Measurements from ENCODE around the gene FECH. TPM values are rescaled to one million over a fixed set of nuclear protein-coding genes. Genes with fewer than 3 reads are reported as not detected.
A peak's percentile ranks its signal among the peaks of the same experiment; 100 is the strongest.
"Not testable (repeated sequence)": the region's sequence is repeated elsewhere in the genome, so short reads cannot be mapped to it uniquely, and the experiment has no call there.

The FECH gene
- total RNA-seq, 2 donors from 2014 or later: 23.8 to 24.5 TPM

DNA sequence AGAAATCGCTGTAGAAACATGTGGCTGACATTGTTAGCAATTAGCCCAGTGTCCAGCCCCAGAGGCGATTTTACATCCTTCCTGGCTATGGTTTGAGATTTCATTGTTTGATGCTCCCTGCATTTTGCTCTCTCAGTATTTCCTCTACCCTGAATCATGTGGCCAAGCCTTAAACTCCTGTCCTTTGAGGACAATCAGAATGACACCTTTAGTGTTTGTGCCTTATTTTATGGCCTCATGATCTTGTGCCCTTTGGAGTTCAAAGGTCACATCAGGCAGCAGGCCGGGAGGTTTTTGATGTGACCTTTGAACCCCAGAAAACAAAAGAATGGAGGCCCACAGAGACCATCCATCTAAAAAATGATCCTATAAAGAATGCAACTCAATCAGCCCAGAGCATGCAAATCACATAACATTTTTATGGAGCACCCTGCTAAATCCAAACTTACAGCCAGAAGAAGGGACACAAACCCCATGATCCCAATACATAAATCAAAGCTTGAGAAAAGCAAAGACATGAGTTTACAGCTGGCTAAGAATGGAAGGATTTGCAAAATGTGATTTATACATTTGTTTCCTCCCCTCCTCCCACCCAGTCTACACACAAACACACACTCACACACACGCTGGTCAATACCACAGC, 52.5 kb downstream of the FECH start:
- Mint-ChIP-seq H3K9me3 (no peaks in the 10 kb centered on the region), H3K27me3 (peaks cover 2 to 3% of the 10 kb centered on the region in 2 donors), H3K36me3 (no peaks in the 10 kb centered on the region), H3K4me3 (no peak overlapping the region), H3K4me1 (ENCODE audit: low read depth in 2 of 2) (no peaks in the 10 kb centered on the region), H3K27ac (no peak overlapping the region)
- no peak for DNase-seq (ENCODE audit: low spot score)
- no peak for ATAC-seq

DNA sequence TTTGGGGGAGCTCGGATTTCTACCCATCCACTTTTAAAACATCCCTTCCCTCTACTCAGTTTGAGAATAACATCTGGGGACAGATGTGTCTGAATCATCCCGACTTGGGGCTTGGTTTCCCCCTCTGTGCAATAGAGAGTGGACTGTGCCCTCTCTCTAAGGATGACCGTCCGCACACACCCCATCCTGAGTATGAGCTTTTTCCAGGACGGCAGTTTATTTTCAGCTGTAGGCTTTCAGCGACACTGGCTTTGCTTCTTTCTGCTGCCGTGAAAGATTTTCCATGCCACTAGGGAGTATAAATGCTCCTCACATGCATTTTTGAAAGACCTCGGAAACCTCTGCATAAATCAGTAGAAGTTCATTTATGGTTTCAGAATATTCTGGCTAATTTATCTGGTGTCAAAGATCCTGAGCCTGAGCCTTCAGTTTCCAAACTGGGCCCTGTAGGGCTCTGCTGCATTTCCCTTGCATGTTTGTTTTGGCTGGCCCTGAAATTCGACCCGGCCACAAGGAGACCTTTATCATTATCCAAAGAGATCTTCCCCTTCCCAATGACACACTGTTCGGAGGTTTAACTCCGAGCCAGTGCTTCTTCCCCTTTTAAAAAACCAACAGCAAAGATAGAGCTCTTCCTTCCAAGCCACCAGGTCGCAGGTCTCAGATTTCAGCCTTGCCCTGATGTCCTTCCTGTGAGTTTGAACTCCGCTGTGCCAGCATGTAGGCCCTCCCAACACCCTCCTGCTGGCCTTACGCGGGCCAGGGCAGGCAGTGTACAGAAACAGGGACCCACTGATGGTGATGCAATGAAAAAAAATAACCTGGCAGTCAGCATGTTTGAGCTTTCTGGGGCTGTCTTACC, 53.3 kb downstream of the FECH start:
- no peak overlapping the region for H3K4me3 Mint-ChIP-seq

DNA sequence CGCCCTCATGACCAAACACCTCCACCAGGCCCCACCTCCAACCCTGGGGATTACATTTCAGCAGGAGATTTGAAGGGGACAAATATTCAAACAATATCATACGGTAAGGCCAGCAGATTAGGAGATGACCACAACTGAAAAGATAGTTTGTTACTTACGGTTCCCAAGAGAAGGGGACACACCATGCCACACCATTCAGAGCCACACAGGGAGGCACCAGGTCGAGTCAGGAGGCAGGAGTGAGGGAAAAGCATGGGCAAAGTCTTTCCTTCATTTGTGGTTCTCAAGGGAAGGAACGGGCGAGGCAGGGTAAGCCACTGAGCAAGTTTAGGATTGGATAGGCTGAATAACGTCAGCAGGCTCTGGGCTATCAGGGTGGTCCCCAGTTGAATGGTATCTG, 57.4 kb downstream of the FECH start:
- H3K4me3 Mint-ChIP-seq: no peak overlapping the region
- no peaks in the 10 kb centered on the region for H3K36me3 Mint-ChIP-seq
- peaks cover 0 to 4% of the 10 kb centered on the region in 2 donors for H3K27me3 Mint-ChIP-seq
- no peak overlapping the region for H3K27ac Mint-ChIP-seq
- DNase-seq (ENCODE audit: low spot score) (no peak), ATAC-seq (no peak)
- H3K4me1 Mint-ChIP-seq (ENCODE audit: low read depth in 2 of 2): no peaks in the 10 kb centered on the region
- H3K9me3 Mint-ChIP-seq: no peaks in the 10 kb centered on the region

More for the DNA sequence above, 53.3 kb downstream of the FECH start:
- DNase-seq (ENCODE audit: low spot score) (no peak), ATAC-seq (no peak)
- Mint-ChIP-seq H3K27me3 (peaks cover 0 to 3% of the 10 kb centered on the region in 2 donors), H3K36me3 (no peaks in the 10 kb centered on the region), H3K9me3 (no peaks in the 10 kb centered on the region), H3K4me1 (ENCODE audit: low read depth in 2 of 2) (no peaks in the 10 kb centered on the region), H3K27ac (no peak overlapping the region)

DNA sequence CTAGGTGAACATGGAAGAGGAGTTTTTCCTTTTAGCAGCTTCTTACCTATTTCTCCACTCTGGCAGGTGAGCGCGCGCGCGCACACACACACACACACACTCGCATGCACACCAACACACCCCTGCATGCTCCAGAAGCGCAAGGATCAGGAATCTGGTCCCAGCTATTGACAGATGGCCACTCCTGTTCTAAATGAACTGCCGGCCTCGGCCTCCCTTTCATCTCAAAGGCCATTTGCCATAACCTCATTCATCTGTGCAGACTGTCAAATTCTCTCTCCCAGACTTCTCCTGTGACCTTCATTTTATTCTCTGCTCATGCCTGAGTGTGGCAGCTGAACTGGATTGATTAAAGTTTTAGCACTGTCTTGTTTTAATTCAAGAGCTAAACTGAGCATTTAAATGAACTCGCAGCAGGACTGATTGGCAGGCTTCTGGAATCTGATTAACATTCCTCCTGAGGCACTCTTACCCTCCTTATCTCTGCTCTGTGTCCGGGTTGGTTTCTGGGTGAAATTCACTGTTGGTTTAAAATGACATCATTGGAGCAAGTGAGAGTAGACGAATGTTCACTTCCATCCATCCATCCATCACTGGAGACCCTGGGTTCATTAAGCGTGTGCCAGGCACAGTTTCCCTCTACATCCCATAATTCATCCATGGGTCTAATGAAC, 58.8 kb downstream of the FECH start:
- no peak overlapping the region for H3K27ac Mint-ChIP-seq
- ATAC-seq: no peak
- H3K9me3 Mint-ChIP-seq: no peaks in the 10 kb centered on the region
- peaks cover 4 to 7% of the 10 kb centered on the region in 2 donors for H3K27me3 Mint-ChIP-seq
- H3K4me1 Mint-ChIP-seq (ENCODE audit: low read depth in 2 of 2): no peaks in the 10 kb centered on the region
- H3K36me3 Mint-ChIP-seq: no peaks in the 10 kb centered on the region
- DNase-seq (ENCODE audit: low spot score): no peak
- no peak overlapping the region for H3K4me3 Mint-ChIP-seq

DNA sequence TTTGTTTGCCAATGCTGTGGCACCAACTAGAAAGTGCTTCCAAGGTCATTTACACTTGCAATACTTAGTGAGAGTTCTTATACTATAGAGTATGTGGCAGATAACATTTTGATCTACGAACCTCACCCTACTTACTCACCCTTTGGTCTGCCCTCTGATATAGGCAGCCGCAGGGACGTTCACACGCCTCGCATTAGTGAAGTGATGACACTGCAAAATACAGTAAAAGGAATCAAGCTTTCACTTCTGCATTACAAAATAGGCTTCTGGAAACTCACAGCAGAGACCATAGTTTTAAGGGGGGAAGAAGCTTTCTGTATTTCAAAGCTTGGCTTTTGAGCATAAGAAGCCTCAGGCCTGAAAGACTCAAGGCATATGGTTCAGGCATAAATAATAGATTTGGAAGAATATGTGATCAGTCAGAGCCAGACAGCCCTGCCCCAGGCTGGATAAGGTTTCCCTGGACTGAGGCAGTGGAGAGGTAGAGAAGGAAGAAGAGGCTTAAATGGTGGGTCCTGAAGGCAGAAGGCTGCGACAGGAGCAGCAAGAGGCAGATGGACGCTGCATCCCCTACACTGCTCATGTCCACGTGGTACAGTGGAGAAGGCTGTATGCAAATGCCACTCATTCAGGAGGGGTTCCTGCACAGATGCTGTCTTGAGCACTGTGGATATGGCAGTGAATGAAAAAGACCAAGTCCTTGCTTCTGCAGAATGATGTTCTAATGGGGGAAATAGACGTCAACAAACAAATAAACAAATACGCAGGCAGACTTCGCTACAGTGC, 63.1 kb downstream of the FECH start:
- ATAC-seq: peak in 1 of 2 donors; percentile 40
- H3K27me3 Mint-ChIP-seq: peaks cover 14 to 22% of the 10 kb centered on the region in 2 donors
- H3K9me3 Mint-ChIP-seq: no peaks in the 10 kb centered on the region
- H3K4me1 Mint-ChIP-seq (ENCODE audit: low read depth in 2 of 2): no peaks in the 10 kb centered on the region
- H3K27ac Mint-ChIP-seq: no peak overlapping the region
- no peaks in the 10 kb centered on the region for H3K36me3 Mint-ChIP-seq
- H3K4me3 Mint-ChIP-seq: no peak overlapping the region
- DNase-seq (ENCODE audit: low spot score): no peak

DNA sequence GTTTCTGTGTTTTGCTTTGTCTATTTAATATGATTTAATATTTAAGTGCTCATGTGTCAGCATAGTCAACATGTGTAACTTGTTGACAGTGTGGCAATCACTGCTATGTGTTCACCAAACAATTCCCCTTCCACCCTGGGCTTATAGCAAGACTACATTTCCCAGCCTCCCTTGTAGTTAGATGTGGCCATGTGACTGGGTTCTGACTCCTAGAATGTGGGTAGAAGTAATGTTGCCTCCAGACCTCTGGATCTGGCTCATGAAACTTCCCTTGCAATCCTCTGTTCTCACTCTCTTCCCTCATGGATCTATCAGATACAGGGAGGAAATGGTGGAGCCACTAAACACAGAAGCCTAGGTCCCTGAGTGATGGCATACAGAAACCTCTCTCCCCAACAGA, 64.2 kb downstream of the FECH start:
- H3K36me3 Mint-ChIP-seq; DNase-seq (ENCODE audit: low spot score); H3K4me1 Mint-ChIP-seq (ENCODE audit: low read depth in 2 of 2); H3K27ac Mint-ChIP-seq; H3K4me3 Mint-ChIP-seq; ATAC-seq; H3K9me3 Mint-ChIP-seq: not testable (repeated sequence)
- peaks cover 15 to 22% of the 10 kb centered on the region in 2 donors for H3K27me3 Mint-ChIP-seq

DNA sequence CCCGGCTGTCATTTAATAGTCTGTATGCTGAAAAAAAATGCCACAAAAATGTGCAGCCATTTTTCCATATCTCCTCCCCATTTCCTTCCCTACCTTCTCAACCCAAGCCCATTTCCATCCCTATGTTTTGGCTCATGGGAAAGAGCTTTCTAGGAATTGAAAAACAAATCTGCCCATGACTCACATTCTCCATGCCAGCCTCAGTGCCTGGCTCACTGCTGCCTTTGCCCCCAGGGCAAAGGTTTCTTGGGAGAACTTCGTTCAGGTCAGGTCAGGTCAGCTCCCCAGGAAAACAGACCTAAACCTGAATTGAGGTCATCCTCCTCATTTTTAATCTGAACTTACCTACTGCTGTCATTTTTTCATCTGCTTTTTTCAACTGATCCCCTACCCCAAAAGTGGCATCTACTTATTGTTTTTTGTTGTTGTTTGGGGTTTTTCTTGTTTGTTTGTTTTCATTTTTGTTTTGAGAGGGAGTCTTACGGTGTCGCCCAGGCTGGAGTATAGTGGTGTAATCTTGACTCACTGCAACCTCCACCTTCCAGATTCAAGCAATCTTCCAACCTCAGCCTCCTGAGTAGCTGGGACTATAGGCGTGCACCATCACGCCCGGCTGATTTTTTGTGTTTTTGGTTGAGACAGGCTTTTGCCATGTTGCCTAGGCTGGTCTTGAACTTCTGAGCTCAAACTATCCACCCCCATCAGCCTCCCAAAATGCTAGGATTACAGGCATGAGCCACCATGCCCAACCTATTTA, 66.7 kb downstream of the FECH start:
- Mint-ChIP-seq H3K4me1 (ENCODE audit: low read depth in 2 of 2) (no peaks in the 10 kb centered on the region), H3K9me3 (no peaks in the 10 kb centered on the region), H3K27me3 (peaks cover 13 to 27% of the 10 kb centered on the region in 2 donors), H3K36me3 (no peaks in the 10 kb centered on the region), H3K4me3 (no peak overlapping the region), H3K27ac (no peak overlapping the region)
- DNase-seq (ENCODE audit: low spot score) (no peak), ATAC-seq (no peak)

DNA sequence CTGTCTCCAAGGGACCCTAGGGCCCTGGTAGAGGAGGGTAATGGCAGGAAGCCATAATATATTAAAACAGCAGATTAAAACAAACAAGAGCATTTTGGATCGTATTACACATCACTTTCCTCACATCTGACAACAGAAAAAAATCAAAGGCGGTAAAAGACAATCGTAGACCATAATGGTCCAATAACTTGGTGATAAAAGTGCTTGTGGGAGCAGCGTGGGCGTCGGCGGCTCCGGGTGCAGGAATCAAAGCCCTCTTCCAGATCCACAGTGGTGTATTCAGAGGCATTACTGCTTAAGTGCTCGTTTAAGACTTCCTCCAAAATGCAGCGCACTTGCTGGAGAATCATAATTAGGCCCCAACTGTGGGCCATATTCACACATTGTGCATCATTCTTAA, 68.0 kb downstream of the FECH start:
- DNase-seq (ENCODE audit: low spot score) (no peak), ATAC-seq (no peak)
- Mint-ChIP-seq H3K36me3 (no peaks in the 10 kb centered on the region), H3K4me1 (ENCODE audit: low read depth in 2 of 2) (no peaks in the 10 kb centered on the region), H3K27ac (no peak overlapping the region), H3K9me3 (no peaks in the 10 kb centered on the region), H3K4me3 (no peak overlapping the region), H3K27me3 (peaks cover 16 to 26% of the 10 kb centered on the region in 2 donors)

DNA sequence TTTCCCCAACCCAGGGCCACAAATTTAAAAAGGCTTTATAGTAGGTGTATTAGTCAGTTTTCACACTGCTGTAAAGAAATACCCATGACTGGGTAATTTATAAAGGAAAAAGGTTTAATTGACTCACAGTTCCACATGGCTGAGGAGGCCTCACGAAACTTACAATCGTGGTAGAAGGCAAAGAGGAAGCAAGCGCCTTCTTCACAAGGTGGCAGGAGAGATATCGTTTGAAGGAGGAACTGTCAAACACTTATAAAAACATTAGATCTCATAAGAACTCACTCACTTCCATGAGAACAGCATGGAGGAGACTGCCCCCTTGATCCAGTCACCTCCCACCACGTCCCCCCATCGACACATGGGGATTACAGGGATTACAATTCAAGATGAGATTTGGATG, 70.4 kb downstream of the FECH start:
- Mint-ChIP-seq H3K27ac (no peak overlapping the region), H3K4me3 (no peak overlapping the region), H3K9me3 (no peaks in the 10 kb centered on the region), H3K4me1 (ENCODE audit: low read depth in 2 of 2) (no peaks in the 10 kb centered on the region), H3K36me3 (no peaks in the 10 kb centered on the region), H3K27me3 (peaks cover 16 to 26% of the 10 kb centered on the region in 2 donors)
- DNase-seq (ENCODE audit: low spot score) (no peak), ATAC-seq (no peak)

DNA sequence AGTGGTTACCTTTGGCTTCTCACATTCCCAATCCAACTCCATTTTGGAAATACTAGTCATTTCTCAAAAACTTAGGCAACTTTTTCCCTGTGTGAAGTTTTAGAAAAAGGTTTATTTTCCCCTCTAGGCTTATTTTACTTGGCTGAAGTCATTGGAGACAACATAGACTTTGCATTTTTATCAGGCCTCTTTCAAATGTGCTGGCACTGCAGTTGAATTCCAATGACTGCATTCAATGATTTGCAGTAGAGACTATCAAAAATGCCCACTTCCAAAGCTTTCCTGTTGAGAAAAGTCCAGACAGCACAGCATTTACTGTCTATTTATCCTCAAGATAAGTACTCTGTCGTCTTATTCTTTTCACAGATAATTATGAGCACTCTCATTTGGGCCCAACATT, 81.3 kb downstream of the FECH start:
- no peaks in the 10 kb centered on the region for H3K36me3 Mint-ChIP-seq
- no peak overlapping the region for H3K4me3 Mint-ChIP-seq
- no peaks in the 10 kb centered on the region for H3K4me1 Mint-ChIP-seq (ENCODE audit: low read depth in 2 of 2)

DNA sequence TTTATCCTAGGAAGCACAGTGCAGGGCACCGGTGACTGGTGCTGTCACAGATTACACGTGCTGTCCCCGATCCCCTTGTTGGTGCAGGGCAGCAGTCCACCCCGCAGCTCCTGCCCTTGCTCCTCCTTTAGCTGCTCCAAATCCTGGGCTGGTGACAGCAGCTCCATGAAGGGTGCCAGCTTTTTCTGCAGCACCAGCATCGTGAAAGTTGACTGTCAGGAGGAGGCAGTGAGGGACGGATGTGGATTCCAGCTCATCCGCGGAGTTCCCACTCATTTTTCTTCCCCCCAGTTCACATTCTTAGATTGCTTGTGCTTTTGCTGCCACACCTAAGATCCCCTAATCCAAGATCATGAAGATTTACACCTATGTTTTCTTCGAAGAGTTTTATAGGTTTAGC, 83.9 kb downstream of the FECH start:
- DNase-seq (ENCODE audit: low spot score) (no peak), ATAC-seq (no peak)
- Mint-ChIP-seq H3K36me3 (no peaks in the 10 kb centered on the region), H3K27ac (no peak overlapping the region), H3K4me1 (ENCODE audit: low read depth in 2 of 2) (no peaks in the 10 kb centered on the region), H3K4me3 (no peak overlapping the region), H3K27me3 (peaks cover 20 to 39% of the 10 kb centered on the region in 2 donors), H3K9me3 (no peaks in the 10 kb centered on the region)

More for the DNA sequence above, 81.3 kb downstream of the FECH start:
- DNase-seq (ENCODE audit: low spot score) (no peak), ATAC-seq (no peak)
- Mint-ChIP-seq H3K9me3 (no peaks in the 10 kb centered on the region), H3K27me3 (peaks cover 32 to 49% of the 10 kb centered on the region in 2 donors), H3K27ac (no peak overlapping the region)

DNA sequence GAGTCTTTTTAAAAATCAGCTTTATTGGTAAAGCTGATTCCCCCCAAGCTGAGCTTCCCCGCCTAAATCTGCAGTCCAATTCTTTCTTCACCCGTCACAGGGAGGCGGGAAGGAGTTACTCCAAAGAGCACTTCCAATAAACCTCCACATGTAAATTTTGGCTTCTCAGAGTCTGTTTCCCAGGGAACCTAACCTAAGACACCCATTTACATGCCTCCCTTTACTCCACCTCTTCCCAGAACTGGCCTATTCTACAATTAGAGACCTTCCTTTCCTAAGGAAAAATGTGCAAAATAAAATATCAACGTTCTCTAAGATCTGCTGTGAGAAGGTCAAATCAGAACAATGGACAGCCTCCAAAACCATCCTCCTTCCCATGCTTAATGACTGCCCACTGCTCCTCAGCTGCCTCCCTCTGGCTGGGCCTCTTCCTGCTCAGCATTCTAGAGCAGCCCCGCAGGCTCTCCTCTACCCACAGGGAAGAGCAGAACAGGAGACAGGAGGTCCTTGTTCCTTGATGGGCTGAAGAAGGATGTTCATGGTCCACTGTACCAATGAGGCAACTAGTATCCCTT, 87.7 kb downstream of the FECH start:
- DNase-seq (ENCODE audit: low spot score) (no peak), ATAC-seq (no peak)
- Mint-ChIP-seq H3K4me1 (ENCODE audit: low read depth in 2 of 2) (no peaks in the 10 kb centered on the region), H3K27me3 (peaks cover 4 to 15% of the 10 kb centered on the region in 2 donors), H3K4me3 (no peak overlapping the region), H3K27ac (no peak overlapping the region), H3K9me3 (no peaks in the 10 kb centered on the region), H3K36me3 (no peaks in the 10 kb centered on the region)

All from natural killer cell treated with Interleukin-12 subunit alpha and Interleukin-12 subunit beta and Interleukin-15 and Interleukin-18, amount 100 ng/mL, for 72 hours (primary cell).